HG03025 (cell line): Measurements from ENCODE around the gene ITPR2.
"Not testable (repeated sequence)": the region's sequence is repeated elsewhere in the genome, so short reads cannot be mapped to it uniquely, and the experiment has no call there.

Experiments
- ATAC-seq: cut with Tn5 transposase; IDR thresholded peaks from one replicate; pipeline ENCODE4 v1.9.1; 2021; ENCODE audit warnings: mild to moderate bottlenecking, moderate library complexity; ENCODE audit not compliant: unreplicated experiment, low FRiP score

Gene ITPR2

DNA sequence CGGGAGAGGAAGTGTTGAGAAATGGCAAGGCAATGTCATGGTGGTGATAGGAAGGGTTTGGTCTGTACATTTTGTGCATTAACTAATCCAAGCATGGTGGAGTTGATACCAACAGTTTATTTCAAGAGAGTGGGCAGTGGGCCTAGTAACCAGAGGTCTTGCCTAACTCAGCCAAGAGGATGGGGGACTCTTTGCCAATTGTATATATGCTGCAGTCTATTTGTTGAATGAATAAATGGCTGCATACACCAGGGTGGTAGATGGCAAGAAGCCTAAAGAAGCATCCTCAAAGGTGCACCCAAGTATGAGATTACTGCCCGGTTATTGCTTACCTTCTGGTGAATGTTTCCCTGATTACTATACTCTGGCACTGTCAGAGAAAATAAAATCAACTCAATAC is 295.9 kb downstream of the ITPR2 start:
- no peak for ATAC-seq

DNA sequence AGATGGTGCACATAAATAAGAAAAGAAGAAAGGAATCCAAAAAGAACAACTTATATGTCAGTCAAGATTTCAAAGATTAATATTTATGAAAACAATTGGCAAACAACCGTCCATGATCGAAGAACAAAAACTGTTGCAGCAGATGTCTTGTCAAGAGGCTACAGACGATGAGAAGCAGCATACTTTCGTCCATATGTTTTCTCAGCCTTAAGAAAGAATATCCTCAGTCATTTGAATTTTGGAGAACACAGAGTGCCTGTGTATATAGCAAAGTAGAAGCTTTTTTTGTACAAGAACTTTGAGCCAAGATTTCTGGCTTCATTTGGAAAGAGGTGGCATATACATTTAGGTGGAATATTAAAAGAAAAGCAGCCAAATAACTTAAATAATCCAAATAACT is 297.2 kb downstream of the ITPR2 start:
- ATAC-seq, result no peak

DNA sequence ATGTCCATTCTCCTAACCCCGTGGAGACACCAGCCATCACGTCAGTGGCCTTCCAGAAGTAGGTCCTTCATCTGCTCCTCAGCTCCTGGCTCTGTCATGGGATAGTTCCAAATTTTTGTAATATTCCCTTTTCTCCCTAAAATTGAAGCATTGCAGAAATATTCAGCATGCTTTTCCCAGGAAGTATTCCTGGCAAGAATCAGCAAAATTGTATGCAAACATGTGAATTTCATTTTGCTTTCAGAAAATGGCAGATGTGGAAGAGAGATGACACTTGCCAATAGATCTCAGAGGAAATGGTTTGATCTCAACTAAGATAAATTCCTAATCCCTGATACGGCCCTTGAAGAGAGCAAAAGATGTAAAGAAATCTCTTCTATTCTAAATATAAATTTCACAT is 298.9 kb downstream of the ITPR2 start:
- no peak for ATAC-seq

DNA sequence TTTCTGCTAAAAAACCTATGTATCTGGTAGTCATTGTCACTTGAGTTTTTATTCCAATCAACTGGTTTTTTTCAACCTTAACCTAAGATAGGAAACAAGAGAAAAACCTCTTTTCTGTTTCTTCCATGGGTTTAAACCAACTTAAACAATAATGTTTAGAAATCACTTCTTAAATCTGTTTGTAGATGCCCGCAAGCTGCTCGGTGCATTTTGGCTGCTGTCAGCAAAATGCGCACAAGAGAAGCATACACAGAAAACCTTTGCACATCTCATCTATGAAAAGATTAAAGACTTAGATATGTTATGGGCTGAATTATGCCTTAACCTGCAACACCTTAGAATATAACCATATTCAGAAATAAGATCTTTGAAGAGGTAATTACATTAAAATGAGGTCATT is 299.8 kb downstream of the ITPR2 start:
- ATAC-seq, result no peak

DNA sequence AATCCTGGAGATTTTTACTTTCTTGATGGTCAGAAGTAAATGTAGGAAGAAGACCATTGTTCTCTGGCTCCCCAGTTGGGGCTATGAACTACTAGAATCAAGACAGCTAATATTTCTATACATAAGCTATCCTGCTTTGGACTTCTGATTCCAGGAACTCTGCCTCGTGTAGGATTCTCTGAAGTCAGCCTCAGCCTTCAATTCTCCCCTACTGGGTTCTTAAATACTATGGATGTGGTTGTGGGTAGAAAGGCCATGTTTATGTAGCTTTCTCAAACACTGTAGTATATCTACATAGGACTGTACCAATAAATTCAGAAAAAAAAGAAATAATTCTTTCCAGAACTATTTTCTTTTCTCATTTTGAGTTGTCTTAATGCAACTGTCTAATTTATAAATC is 302.5 kb downstream of the ITPR2 start:
- no peak for ATAC-seq

DNA sequence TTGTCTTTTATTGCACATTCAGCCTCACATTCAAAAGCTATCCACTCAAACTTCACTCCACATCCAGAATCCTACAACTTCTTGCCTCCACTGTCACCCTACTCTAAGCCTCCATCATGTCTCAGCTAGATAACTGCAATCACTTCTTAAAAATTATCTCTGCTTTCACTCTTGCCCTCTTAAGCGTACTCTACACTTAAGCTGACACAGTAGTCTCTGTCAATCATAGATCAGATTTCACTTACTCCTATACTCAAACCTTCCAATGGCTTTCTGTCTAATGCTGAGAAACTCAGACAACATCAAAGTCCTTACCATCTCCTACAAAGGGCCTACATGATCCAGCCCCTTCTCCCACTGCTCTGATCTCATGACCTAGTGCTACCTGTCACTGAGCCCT is 304.1 kb downstream of the ITPR2 start:
- no peak for ATAC-seq

DNA sequence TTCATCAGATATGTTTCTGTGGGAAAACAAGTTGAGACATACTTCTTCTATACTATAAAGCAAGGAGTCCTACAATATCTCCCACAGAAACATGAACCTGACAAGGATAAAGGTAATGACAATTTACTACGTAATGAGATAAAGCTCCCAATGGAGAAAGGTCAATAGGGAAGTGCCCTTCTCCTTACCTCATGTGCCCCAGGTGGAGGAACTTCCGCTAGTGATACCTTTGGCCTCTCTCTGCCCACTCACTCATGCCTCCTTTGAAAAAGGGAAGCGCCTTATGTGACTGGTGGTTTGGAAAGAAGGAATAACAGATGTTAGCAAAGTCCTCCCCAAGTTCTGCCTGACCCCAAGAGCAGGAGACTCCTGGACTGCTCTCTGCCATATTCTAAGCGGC is 305.3 kb downstream of the ITPR2 start:
- no peak for ATAC-seq

DNA sequence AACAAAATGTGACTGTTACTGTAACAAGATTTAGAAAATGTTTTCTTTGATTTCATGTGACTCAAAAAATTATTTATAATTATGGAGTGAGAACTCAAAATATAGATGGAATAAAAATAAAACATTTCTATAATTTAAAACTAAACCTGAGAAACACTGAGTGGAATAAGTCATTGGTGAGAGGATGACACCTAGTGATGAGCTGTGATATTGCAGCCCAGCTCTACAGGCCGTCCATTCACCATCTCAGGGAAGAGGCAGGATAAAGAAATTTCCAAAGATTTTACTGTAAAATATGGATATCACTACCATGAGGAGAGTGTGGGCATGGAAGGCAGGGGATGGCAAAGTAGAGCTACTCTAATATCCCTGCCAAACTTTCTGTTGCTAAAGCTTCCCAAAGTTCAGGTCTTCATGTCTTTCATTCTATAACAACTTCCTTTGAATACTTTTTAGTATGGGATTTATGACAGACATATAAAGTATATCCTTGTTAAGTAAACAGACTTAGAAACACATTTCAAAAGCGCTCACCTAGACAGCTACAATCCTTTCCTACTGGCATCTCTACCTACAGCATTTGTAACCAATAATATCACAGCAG is 308.0 kb downstream of the ITPR2 start:
- no peak for ATAC-seq

DNA sequence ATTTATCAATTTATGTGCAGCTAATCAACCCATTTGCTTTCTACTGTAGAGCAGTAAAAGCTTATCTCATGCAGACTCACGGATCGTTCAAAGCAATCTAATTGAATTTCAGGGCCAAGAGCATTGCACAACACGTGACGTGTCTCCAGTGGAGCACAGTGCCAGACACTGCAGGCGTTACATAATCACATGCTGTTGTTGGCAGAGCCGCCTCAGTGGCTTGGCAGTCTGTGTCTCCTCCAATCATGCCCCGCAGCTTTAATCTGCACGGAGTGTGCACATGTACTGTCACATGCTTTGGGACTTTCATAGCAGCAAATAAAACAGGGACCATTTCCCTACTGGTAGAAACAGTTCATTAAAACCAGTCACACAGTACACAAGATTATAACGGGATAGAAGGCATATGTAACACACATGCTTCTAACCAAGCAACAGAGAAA is 309.3 kb downstream of the ITPR2 start:
- ATAC-seq, result no peak

DNA sequence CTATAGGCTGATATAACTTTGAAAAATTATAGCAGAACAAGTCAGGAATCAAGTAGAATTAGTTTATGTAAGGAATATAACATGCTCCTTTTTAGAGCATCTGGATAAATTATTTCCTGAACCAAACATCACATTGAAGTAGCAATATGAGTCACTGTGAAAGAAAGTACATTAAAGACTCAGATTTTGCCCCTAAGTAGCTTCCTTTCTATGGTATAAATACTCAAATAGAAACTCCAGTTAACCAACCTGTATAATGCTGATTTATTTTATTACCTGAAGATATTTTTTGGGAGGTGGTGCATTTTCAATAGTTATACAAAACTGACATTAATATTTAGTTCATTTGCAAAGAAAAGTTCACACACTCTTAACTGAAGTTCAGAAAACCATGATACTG is 312.1 kb downstream of the ITPR2 start:
- ATAC-seq, result no peak

DNA sequence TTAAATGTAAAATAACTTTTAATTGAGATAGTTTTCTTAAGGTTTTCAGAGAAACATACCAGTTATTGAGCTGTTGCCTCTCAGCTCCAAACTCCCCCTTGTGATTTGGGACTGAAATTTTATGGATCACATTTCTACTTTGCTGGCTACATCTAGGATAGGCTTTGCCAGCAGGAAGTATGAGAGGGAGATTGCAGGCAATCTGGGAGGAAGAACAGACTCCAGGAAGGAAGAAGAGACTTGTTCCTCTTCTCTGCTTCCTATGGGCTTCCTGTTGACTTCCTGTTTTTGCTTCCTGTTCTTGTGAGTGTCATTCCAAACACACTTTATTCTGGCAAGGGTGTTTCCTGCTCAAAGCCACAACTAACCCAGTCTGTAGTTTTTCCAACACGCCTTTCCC is 312.9 kb downstream of the ITPR2 start:
- no peak for ATAC-seq

DNA sequence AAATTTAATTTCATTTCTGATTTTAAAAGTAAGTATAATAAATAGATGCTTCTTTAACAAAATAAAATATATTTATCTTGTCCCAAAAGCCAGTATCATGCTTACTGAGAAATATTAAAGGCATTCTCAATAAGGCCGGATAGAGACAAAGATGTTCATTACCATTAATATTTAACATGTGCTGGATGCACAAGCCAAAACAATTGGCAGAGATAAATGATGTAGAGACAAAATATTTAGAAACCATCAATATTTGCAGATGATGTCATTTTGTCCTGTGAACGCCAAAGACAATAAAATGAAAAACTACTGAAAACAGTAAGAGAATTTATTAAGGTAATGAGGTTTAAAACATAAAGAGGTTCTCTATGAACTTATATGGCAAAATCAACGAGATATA is 313.5 kb downstream of the ITPR2 start:
- no peak for ATAC-seq

DNA sequence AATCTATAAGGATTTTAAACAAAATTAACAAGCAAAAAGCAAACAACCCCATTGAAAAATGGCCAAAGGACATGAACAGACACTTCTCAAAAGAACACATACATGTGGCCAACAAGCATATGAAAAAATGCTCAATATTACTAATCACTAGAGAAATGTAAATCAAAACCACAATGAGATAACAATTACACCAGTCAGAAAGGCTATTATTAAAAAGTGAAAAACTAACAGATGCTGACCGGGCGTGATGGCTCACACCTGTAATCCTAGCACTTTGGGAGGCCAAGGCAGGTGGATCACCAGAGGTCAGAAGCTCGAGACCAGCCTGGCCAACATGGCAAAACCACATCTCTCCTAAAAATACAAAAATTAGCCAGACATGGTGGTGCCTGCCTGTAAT is 315.7 kb downstream of the ITPR2 start:
- ATAC-seq, result not testable (repeated sequence)

DNA sequence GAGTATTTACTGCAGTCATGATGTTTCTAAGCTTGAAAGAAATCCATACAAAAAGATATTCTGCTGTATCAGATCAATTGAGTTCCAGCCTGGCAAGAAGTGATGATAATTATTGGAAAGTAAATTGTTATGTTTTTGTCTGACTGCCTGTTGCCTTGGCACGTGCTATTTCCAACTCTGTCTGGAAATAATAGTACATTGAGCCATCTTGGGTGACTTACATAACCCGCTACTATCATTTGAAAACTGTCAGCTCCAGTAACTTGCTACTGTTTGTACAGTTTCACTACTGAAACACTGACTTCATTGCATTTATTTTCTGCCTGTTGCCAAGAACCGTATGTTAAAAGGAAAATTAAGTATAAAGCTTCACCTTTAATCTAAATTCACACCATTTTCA is 318.6 kb downstream of the ITPR2 start:
- no peak for ATAC-seq

DNA sequence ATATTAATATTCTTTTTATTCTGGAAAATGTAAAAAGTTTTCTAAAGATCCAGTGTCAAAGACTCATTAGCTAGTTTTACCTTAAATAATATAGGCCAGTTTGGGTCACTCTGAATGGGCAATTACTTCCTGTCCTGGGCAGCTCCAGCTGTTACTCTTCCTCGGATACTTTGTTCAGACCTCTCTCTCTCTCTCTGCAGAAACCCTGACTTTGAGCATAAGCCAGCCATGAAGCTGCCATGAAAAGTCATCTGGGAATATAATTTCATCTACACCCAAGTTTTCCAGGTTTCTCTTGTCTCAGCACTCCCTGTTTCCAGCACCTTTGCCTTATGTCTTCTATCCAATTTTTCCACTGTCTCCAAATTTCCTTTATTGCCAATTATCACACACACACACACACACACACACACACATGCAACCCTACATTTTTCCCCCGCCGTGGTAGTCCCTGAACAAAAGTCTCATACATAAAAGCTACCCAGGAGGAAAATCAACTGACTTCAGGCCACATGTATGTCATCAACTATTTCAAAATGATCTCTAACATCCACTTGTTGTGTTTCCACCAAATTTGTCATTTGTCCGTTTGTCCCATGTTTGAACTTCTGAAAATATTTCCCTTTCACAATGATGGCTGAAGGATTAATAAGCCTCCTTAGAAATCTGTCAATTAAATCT is 319.5 kb downstream of the ITPR2 start:
- ATAC-seq, result no peak

DNA sequence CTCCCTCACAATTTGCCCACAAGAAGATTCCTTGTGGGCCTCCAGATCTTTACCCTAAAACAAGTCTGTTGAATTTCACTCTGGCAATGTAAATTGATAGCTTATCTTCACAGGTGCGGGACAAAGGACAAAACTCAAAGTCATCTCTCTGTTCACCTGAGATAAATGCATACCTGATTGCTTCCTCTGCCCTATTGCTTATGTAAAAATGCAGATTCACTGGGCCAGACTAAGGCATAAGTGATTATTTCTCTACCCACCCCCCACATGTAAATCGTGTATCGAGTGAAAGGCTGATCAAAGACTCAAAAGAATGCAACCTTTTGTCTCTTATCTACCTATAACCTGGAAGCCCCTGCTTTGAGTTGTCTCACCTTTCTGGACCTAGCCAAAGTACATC is 320.8 kb downstream of the ITPR2 start:
- ATAC-seq, result no peak

DNA sequence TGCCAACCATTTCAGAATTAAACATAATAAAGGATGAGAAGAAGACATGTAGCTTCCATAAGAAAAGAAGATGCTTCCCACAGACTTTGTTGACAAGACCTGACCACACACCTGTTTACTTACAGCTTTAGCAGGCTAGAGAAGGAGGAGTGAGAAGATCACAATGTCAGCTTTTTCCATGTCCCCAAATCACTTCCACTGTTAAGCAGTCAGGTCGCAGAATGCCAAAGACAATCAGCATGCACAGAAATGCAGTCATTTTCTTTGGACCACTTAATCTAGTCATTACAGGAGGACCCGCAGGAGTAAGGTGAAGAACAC is 322.7 kb downstream of the ITPR2 start:
- no peak for ATAC-seq

DNA sequence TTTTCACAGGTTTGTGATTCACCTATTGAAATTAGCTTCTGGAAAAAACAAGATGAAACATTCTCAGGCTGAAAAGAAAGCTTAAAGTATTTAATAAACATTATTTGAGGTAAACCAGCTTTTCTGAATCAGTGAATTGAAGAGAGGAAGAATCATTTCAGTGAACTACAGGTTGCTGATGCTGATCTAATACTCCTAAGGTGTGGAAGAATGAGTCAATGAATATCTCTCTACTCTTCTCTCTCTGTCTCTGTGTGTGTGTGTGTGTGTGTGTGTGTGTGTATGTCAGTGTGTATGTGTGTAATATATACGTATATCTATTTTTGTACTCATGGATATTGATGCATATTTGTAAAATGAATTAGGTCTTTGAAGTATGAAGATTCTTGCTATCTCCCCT is 325.4 kb downstream of the ITPR2 start:
- ATAC-seq, result no peak

DNA sequence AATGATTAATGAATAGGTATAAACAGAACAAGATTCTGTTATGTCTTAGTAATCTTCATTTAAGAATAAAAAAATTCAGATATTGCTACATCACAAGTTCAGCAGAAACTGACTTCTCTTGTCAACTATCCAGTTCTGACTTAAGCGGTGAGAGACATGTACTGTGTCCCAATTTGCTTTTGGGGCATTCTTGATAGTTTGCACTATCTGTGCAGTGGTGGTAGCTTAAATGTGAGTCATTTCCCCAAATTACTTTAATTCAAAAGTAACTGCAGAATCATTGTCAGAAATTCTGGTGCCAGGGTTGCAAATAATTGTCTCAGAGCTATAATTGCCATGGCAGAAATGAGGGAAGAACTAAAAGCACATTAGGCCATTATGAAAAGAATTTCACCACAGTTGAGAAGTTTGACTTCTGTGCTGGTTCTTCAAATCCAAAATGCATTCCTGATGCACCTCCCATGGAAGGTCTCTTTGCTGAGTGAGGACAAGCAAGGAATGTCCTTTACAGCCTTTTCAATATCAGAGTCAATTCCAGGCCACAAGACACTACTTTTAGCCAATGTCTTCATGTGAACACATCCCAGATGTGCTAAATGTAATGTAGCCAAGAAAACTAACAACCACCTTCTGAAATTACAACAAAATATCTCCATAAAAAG is 332.9 kb downstream of the ITPR2 start:
- no peak for ATAC-seq

DNA sequence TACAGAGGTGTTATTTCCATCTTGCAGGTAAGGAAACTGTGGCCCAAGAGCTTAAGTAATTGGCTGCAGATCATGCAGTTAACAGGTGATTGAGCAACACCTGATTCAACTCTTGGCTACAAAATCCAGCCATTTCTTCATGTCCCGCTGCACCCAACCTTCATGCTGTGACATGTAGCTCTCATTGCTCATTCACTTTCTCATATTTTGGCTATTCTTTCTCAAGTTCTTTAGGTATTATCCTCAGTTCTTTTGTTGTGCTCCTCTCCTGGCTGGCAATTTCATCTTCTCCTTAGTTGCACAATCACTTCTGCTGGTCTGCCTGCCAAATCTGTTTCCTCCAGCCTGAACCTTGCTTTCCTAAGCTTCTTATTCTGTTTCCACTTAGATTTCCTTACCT is 336.8 kb downstream of the ITPR2 start:
- ATAC-seq, result no peak

DNA sequence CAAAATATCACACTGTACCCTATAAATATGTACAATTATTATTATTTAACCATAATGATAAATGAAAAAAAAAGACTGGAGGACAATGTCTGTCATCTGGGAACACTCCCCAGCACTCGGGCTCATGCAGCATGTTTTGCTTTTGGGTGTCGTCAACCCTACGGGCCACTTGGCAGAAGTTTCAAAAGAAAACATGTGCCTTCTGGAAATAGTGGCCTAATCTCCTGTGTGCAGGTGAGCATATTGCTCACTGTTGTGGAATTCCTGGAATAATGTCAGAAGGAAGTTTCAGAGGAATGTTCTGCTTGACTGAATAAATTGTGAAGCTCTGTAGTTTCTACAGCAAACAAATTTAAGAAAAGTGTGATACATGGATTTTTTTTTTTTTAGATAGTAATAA is 339.3 kb downstream of the ITPR2 start:
- no peak for ATAC-seq

DNA sequence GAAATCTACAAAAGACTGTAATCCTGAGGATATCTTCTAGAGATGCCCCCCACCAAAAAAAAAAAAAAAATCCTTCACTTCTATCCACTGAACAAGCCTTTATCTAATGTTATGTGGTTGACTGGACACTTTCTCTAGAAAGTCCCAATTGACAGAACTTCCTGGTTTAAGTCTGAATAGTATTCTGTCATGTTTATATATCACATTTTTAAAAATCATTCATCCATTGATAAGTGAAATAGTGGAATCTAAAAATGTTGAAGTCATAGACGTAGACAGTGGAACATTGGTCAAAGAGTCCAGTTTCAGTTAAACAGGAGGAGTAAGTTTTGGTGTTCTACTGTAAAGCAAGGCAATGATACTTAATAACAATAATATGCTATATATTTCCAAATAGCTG is 340.6 kb downstream of the ITPR2 start:
- ATAC-seq, result no peak
